ENCODE data around the gene HHATL.

DNA sequence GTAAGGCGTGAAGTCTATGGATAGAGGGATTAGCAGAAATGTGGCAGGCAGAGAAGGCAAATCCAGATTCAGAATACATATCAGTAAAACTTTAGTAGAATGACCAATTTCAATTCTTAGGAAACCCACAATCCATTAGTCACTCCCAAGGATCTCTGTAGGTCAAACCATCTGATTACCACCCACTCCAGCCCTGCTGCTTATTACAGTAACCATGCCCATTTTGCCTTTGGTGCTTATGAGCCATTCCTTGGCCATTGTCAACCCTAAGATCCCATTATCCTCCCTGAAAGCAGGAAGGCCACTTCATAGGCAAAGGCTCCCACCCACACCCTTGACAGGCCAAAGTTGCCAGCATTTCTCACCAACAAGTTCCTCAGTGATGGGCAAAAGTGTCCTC, 22.3 kb downstream of the HHATL start:
- TF ChIP-seq TARDBP (IDR thresholded peaks at IDR 0.05) (no peak), NFRKB (IDR thresholded peaks at IDR 0.05) (no peak), FOXA1 (IDR thresholded peaks at IDR 0.05) (no peak), L3MBTL2 (conservative IDR thresholded peaks at IDR 0.05) (no peak), HDGF (IDR thresholded peaks at IDR 0.05; ENCODE audit: borderline replicate concordance) (no peak), SP1 (IDR thresholded peaks at IDR 0.05) (no peak), SUZ12 (IDR thresholded peaks at IDR 0.05) (no peak), BHLHE40 (IDR thresholded peaks at IDR 0.05; ENCODE audit: borderline replicate concordance) (no peak), FOXK2 (IDR thresholded peaks at IDR 0.05) (no peak), ELF4 (IDR thresholded peaks at IDR 0.05) (no peak), ARNT (IDR thresholded peaks at IDR 0.05) (no peak), ZNF384 (IDR thresholded peaks at IDR 0.05) (no peak), CTBP1 (IDR thresholded peaks at IDR 0.05; ENCODE audit: borderline replicate concordance) (no peak), PKNOX1 (IDR thresholded peaks at IDR 0.05) (no peak)
